NT2/D1 (cell line): ENCODE results near the gene DPP6.

ENCODE experiments used
- DNase-seq: peaks from one replicate; pipeline ENCODE4 v3.0.0-alpha.2; 2011; ENCODE audit warnings: low read depth, low spot score
- H3K27me3 ChIP-seq: 2 replicates; pipeline ENCODE4 v1.6.0; 2011; ENCODE audit warnings: mild to moderate bottlenecking; ENCODE audit not compliant: insufficient read length, insufficient read depth
- H3K36me3 ChIP-seq: 2 replicates; pipeline ENCODE4 v1.6.1; 2011; ENCODE audit warnings: mild to moderate bottlenecking, low read length, mixed read lengths; ENCODE audit not compliant: insufficient read depth, insufficient read length
- H3K4me1 ChIP-seq: 2 replicates; pipeline ENCODE4 v1.5.1; 2011; ENCODE audit not compliant: insufficient read depth, insufficient read length
- H3K4me3 ChIP-seq: 2 replicates; pipeline ENCODE4 v1.5.1; 2011; ENCODE audit warnings: low read depth; ENCODE audit not compliant: insufficient read length
- H3K9ac ChIP-seq: 2 replicates; pipeline ENCODE4 v1.6.0; 2011; ENCODE audit warnings: low read depth; ENCODE audit not compliant: insufficient read length
- H3K9me3 ChIP-seq: 2 replicates; pipeline ENCODE4 v1.5.1; 2011; ENCODE audit warnings: mild to moderate bottlenecking, low read length; ENCODE audit not compliant: insufficient read depth
- SUZ12 ChIP-seq: IDR thresholded peaks from 2 replicates; pipeline ENCODE4 v1.6.1; 2011; ENCODE audit not compliant: insufficient read length, insufficient read depth; ENCODE audit errors: extremely low read depth
- YY1 ChIP-seq: IDR thresholded peaks from 2 replicates; pipeline ENCODE4 v1.6.1; 2011; ENCODE audit not compliant: insufficient read length, insufficient read depth
- ZNF274 ChIP-seq: IDR thresholded peaks from 2 replicates; pipeline ENCODE4 v1.6.1; 2011; ENCODE audit warnings: mild to moderate bottlenecking, low read depth, low read length

Gene DPP6

DNA sequence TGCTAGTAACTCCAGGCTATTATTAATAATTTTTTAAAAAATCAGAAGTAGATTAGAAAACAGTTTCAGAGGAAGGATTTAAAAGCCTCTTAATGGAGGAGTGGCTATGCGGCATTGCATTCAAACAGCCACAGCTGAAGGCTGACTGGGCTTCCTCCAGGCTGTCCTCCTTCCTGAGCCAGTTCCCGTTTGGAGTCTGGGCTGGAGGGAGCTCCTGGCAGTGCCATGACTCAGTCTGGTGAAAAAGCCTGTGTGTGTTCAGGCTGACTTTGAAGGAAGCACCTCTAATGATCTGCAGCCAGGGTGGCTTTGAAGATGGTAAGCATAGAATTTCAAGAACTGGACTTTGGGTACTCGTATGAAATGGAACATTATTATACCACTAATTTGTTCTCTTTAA is 134.6 kb downstream of the DPP6 start:
- Histone ChIP-seq H3K36me3 (no peaks in the 10 kb centered on the region), H3K4me3 (no peak overlapping the region), H3K4me1 (no peaks in the 10 kb centered on the region), H3K9ac (no peak overlapping the region), H3K27me3 (no peaks in the 10 kb centered on the region), H3K9me3 (no peaks in the 10 kb centered on the region)
- no peak for TF ChIP-seq SUZ12
- TF ChIP-seq ZNF274: no peak
- TF ChIP-seq YY1: no peak
- DNase-seq: no peak

DNA sequence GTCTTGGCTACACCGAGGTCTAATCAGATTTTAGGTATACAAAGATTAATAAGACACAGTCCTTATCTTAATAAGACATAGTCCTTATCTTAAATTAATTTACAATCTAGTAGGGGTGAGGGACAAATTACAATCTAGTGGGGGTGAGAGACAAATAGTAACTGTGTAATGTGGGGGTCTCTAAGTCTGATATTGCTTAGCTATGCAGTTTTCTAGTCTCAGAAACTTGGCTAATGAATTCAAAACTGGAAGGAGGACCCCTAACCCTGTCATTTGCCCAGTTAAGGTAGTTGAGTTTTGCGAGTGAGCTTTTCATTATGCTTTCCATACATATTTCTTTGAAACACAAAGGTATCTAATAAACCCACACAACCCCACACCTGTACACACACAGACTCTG is 136.1 kb downstream of the DPP6 start:
- no peak overlapping the region for H3K9ac ChIP-seq
- H3K4me1 ChIP-seq: no peaks in the 10 kb centered on the region
- H3K9me3 ChIP-seq: no peaks in the 10 kb centered on the region
- DNase-seq: no peak
- TF ChIP-seq SUZ12: no peak
- TF ChIP-seq YY1: no peak
- TF ChIP-seq ZNF274: no peak
- H3K4me3 ChIP-seq: no peak overlapping the region
- H3K27me3 ChIP-seq: no peaks in the 10 kb centered on the region
- H3K36me3 ChIP-seq: no peaks in the 10 kb centered on the region

DNA sequence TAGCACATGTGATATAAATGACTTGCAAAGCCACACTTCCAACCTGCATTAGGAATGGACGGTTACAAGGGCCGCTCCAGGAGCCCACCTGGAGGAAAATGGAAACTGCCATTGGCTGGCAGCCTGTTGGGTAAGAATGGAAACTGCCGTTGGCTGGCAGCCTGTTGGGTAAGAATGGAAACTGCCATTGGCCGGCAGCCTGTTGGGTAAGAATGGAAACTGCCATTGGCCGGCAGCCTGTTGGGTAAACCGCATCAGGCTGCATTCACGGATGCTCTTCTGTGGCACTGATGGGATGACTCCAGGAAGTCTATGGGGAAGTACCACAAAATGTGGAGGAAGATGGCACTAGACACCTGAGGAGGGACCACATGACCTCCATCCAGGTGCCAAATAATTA is 143.1 kb downstream of the DPP6 start:
- Histone ChIP-seq H3K4me3 (no peak overlapping the region), H3K9me3 (no peaks in the 10 kb centered on the region), H3K27me3 (no peaks in the 10 kb centered on the region), H3K36me3 (no peaks in the 10 kb centered on the region), H3K4me1 (peaks cover 3% of the 10 kb centered on the region), H3K9ac (no peak overlapping the region)
- DNase-seq: no peak
- TF ChIP-seq ZNF274 (no peak), SUZ12 (no peak), YY1 (no peak)

DNA sequence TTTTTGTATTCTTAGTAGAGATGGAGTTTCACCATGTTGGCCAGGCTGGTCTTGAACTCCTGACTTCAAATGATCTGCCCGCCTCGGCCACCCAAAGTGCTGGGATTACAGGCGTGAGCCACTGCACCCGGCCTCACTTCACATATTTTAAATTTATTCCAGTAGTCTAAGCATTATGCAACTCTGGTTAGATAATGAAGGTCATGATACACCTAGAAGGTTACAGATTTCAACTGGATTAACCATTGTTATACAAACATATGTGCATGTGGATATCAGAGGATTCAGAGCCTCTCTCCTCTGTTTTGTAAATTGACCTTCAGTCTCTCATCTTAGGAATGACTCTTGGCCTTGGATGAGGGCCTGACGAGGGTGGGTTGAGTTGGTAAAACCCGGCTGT is 146.3 kb downstream of the DPP6 start:
- Histone ChIP-seq H3K9ac (no peak overlapping the region), H3K4me3 (no peak overlapping the region), H3K9me3 (no peaks in the 10 kb centered on the region; the same call in 1 of the 2 replicates), H3K4me1 (peaks cover 5% of the 10 kb centered on the region), H3K27me3 (no peaks in the 10 kb centered on the region), H3K36me3 (no peaks in the 10 kb centered on the region)
- TF ChIP-seq ZNF274 (no peak), SUZ12 (no peak), YY1 (no peak)
- DNase-seq: no peak

DNA sequence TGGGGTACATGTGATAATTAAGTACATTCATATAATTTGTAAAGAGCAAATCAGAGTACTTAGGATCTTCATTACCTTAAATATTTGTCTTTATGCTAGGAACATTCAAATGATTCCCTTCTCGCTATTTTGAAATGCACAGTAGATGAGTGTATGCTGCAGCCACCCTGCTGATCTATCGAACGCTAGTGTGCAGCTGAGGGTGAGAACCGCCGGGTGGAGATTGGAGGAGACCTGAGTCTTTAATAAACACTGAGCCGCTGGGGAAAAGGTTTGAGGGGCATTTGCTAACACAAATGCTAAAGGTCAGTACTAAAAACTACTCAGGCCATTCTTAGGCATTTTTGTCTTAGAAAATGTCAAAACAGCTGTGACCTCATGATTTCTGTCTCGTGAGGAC is 148.0 kb downstream of the DPP6 start:
- no peaks in the 10 kb centered on the region for H3K27me3 ChIP-seq
- no peaks in the 10 kb centered on the region; the same call in 1 of the 2 replicates for H3K9me3 ChIP-seq
- TF ChIP-seq SUZ12 (no peak), ZNF274 (no peak), YY1 (no peak)
- H3K36me3 ChIP-seq: no peaks in the 10 kb centered on the region
- no peak for DNase-seq
- peaks cover 5% of the 10 kb centered on the region for H3K4me1 ChIP-seq
- no peak overlapping the region for H3K9ac ChIP-seq
- H3K4me3 ChIP-seq: no peak overlapping the region

DNA sequence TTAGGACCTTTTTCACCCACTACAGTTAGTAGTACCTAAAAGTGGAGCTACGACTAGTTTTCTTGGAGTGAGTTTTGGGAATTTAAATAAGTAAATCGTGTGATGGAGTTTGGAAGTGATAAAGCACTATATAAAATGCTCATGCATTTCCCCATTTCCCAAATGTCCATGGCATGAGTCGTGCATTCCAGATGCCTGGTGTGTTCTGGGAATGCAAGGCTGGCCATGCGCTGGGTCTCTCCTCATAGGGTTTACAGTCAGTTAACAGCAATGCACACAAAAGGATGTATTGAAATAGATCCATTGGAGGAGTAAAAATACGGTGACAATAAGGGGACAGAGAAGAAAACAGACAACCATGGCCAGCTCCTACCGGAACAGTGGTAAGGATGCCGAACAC is 149.8 kb downstream of the DPP6 start:
- H3K9ac ChIP-seq: no peak overlapping the region
- H3K9me3 ChIP-seq: no peaks in the 10 kb centered on the region; the same call in 1 of the 2 replicates
- H3K4me1 ChIP-seq: peaks cover 5% of the 10 kb centered on the region
- H3K36me3 ChIP-seq: no peaks in the 10 kb centered on the region
- DNase-seq: no peak
- H3K27me3 ChIP-seq: no peaks in the 10 kb centered on the region
- TF ChIP-seq SUZ12: no peak
- no peak for TF ChIP-seq ZNF274
- TF ChIP-seq YY1: no peak
- no peak overlapping the region for H3K4me3 ChIP-seq

DNA sequence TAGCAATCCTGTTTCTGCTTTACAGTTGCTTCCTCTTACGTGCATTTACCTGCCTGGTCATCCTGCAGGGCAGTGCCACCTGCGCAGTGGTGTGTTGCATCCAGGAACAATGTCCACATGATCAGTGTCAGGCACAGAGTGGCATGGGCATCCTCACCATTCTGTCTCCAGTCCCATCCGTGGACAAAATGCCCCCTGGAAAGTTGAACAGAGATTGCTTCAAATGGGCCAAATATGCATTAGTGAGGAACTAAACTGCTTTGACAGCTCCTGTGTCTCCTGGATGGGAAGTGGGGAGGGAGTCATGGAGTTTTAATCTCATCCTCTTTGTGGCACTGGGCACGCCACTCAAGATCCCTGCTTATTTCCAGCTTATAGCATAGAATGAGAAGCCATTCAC is 151.8 kb downstream of the DPP6 start:
- no peaks in the 10 kb centered on the region for H3K36me3 ChIP-seq
- TF ChIP-seq SUZ12 (no peak), ZNF274 (no peak), YY1 (no peak)
- no peaks in the 10 kb centered on the region for H3K27me3 ChIP-seq
- H3K9ac ChIP-seq: no peak overlapping the region
- H3K4me3 ChIP-seq: no peak overlapping the region
- DNase-seq: no peak
- H3K9me3 ChIP-seq: no peaks in the 10 kb centered on the region; the same call in 1 of the 2 replicates
- H3K4me1 ChIP-seq: peaks cover 1% of the 10 kb centered on the region

DNA sequence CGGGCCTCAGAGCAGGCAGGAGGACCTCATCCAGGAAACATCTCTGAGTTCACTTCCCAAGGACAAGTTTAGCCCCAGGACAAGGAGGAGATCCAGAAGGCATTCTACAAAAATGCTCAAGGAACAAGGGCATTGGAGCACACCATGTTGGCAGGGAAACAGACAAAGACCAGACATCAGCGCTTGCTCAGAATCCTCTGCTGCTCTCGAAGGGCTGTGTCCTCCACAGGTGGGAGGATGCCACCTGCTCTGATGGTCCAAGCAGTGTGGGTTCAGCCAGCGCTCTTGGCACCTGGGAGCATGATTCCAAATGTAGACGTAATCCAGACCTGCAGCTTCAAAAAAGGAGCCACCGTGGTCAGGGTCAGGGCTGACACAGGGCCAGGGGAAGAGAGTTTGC is 160.7 kb downstream of the DPP6 start:
- Histone ChIP-seq H3K27me3 (no peaks in the 10 kb centered on the region), H3K36me3 (no peaks in the 10 kb centered on the region), H3K9me3 (no peaks in the 10 kb centered on the region), H3K4me1 (no peaks in the 10 kb centered on the region), H3K9ac (no peak overlapping the region), H3K4me3 (no peak overlapping the region)
- TF ChIP-seq ZNF274 (no peak), SUZ12 (no peak), YY1 (no peak)
- DNase-seq: no peak
